Osteoblast (primary cell): ENCODE measurements around the gene EXD3. TPM values are rescaled to one million over a fixed set of nuclear protein-coding genes. Genes with fewer than 3 reads are reported as not detected.
"Not testable (repeated sequence)": the region's sequence is repeated elsewhere in the genome, so short reads cannot be mapped to it uniquely, and the experiment has no call there.

Source experiments
- DNase-seq: peaks from one replicate; pipeline ENCODE4 v3.0.0; 2011; ENCODE audit warnings: low spot score, mixed read lengths; ENCODE audit not compliant: insufficient read length; ENCODE audit errors: missing footprints
- H2AFZ ChIP-seq: 2 replicates; pipeline ENCODE4 v1.6.0; 2011; ENCODE audit warnings: mild to moderate bottlenecking, low read length
- H3K27ac ChIP-seq: 2 replicates; pipeline ENCODE4 v1.5.1; 2011; ENCODE audit warnings: mild to moderate bottlenecking, low read depth, low read length, moderate library complexity
- H3K27me3 ChIP-seq: 2 replicates; pipeline ENCODE4 v1.6.0; 2012; ENCODE audit warnings: mild to moderate bottlenecking, control low read depth, inconsistent platforms, low read length, moderate library complexity; ENCODE audit not compliant: insufficient read depth
- H3K36me3 ChIP-seq: 2 replicates; pipeline ENCODE4 v1.5.1; 2011; ENCODE audit warnings: mild to moderate bottlenecking, low read length, control low read depth, moderate library complexity; ENCODE audit not compliant: insufficient read depth
- H3K4me1 ChIP-seq: 2 replicates; pipeline ENCODE4 v1.5.1; 2011; ENCODE audit warnings: mild to moderate bottlenecking, low read length, control low read depth, moderate library complexity; ENCODE audit not compliant: insufficient read depth
- H3K4me2 ChIP-seq: 2 replicates; pipeline ENCODE4 v1.6.0; 2011; ENCODE audit warnings: mild to moderate bottlenecking, low read length; ENCODE audit not compliant: insufficient read depth
- H3K4me3 ChIP-seq: fragments of 200-600 bp; sonication (generic); 3 replicates; pipeline ENCODE4 v1.5.1; 2012; ENCODE audit warnings: mild to moderate bottlenecking, low read length, inconsistent platforms; ENCODE audit not compliant: insufficient read depth
- H3K79me2 ChIP-seq: 2 replicates; pipeline ENCODE4 v1.6.0; 2012; ENCODE audit warnings: mild to moderate bottlenecking, low read length, control low read depth, inconsistent platforms; ENCODE audit not compliant: insufficient read depth
- H3K9me3 ChIP-seq: 2 replicates; pipeline ENCODE4 v1.5.1; 2011; ENCODE audit warnings: low read depth, low read length, control low read depth
- H4K20me1 ChIP-seq: 2 replicates; pipeline ENCODE4 v1.6.0; 2012; ENCODE audit warnings: mild to moderate bottlenecking, low read length, control low read depth; ENCODE audit not compliant: insufficient read depth
- CTCF ChIP-seq: IDR thresholded peaks from 2 replicates; pipeline ENCODE4 v1.5.1; 2011; ENCODE audit warnings: mild to moderate bottlenecking, low read depth, low read length, moderate library complexity; ENCODE audit errors: extremely low read depth
- total RNA-seq: library from RNA; depleted of rRNA; stranded (reverse); fragments of >200 nt; gene quantifications from 2 replicates; pipeline ENCODE4 v1.2.3, GENCODE V29; 2012

Gene EXD3
- total RNA-seq, 1 donor, result 7.6 TPM

GRCh38 chr9:137387891-137388560 lies 34.9 kb downstream of the EXD3 start:
- Histone ChIP-seq H4K20me1 (no peaks in the 10 kb centered on the region), H3K4me3 (no peak overlapping the region), H2AFZ (no peak overlapping the region), H3K27ac (no peak overlapping the region), H3K36me3 (no peaks in the 10 kb centered on the region), H3K4me1 (no peaks in the 10 kb centered on the region), H3K27me3 (no peaks in the 10 kb centered on the region), H3K4me2 (no peak overlapping the region), H3K9me3 (no peaks in the 10 kb centered on the region), H3K79me2 (no peaks in the 10 kb centered on the region)
- no peak for TF ChIP-seq CTCF
- DNase-seq, result no peak

GRCh38 chr9:137387114-137387890 lies 35.7 kb downstream of the EXD3 start:
- no peak for TF ChIP-seq CTCF
- no peak overlapping the region for H2AFZ ChIP-seq
- DNase-seq, result no peak
- no peak overlapping the region for H3K4me3 ChIP-seq
- no peak overlapping the region for H3K27ac ChIP-seq
- no peaks in the 10 kb centered on the region for H3K27me3 ChIP-seq
- H3K79me2 ChIP-seq, result no peaks in the 10 kb centered on the region
- H3K36me3 ChIP-seq, result no peaks in the 10 kb centered on the region
- no peak overlapping the region for H3K4me2 ChIP-seq
- H4K20me1 ChIP-seq, result no peaks in the 10 kb centered on the region
- H3K4me1 ChIP-seq, result no peaks in the 10 kb centered on the region
- no peaks in the 10 kb centered on the region for H3K9me3 ChIP-seq

- not testable (repeated sequence) for H3K4me2 ChIP-seq, H3K4me3 ChIP-seq, H3K27me3 ChIP-seq, H3K4me1 ChIP-seq, H3K27ac ChIP-seq, H3K79me2 ChIP-seq, H4K20me1 ChIP-seq, H3K9me3 ChIP-seq, DNase-seq, H2AFZ ChIP-seq, H3K36me3 ChIP-seq
Measured at GRCh38 chr9:137386507-137387113, 36.4 kb downstream of the EXD3 start.

GRCh38 chr9:137385061-137385655 lies 37.8 kb downstream of the EXD3 start:
- Histone ChIP-seq H4K20me1 (no peaks in the 10 kb centered on the region), H3K27me3 (no peaks in the 10 kb centered on the region), H3K4me2 (no peak overlapping the region), H2AFZ (no peak overlapping the region), H3K27ac (no peak overlapping the region), H3K36me3 (no peaks in the 10 kb centered on the region), H3K9me3 (no peaks in the 10 kb centered on the region), H3K4me1 (no peaks in the 10 kb centered on the region), H3K79me2 (no peaks in the 10 kb centered on the region), H3K4me3 (no peak overlapping the region)
- TF ChIP-seq CTCF, result no peak
- peak; percentile 88 for DNase-seq
